ENCODE measurements around the gene CDC27.
"Not testable (repeated sequence)": the region's sequence is repeated elsewhere in the genome, so short reads cannot be mapped to it uniquely, and the experiment has no call there.

The CDC27 gene

DNA sequence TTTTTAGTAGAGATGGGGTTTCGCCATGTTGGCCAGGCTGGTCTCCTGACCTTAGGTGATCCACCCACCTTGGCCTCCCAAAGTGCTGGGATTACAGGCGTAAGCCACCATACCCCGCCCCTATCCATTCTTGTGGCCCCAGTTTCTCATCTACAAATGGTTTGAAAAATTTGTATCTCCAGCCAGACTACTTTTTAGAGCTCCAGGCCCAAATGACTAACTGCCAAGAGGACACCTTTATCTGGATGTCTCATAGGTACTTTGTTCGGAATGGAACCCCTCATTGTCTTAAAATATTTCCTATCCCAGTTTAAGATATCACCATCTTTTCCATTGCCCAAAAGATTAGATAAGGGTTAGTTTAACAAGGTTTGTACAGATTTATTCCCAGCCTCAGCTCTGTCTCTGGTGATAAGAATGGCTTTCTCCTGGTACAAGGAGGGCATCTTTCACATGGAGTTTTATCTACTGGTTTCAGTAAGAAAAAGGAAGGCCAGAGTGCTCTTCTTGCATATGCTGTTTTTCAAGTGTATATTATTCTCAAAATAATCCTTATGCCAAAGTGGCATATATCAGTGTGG is 4.9 kb upstream of the CDC27 start:
- DNase-seq (ENCODE audit: low read depth in 2 of 2) = no peak

GRCh38 chr17:47192554-47192953 is 3.5 kb upstream of the CDC27 start:
- no peak for DNase-seq (ENCODE audit: low read depth in 2 of 2)

DNA sequence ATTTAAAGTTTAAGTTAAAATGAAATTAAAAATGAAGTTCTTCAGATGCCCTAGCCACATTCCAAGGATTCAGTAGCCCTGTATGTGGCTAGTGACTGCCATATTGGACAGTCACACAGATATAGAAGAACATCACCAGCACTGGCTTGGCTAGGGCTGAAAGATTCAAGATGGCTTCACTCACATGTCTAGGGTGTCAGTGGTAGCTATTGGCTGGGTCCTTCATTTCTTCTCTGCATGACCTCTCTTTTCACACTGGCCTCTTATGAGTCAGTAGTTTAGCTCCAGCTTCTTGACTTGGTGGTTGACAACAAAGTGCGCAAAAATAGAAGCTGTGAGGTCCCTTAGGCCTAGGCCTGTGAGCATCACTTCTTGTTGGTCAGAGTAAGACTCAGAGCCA is 1.7 kb upstream of the CDC27 start:
- DNase-seq (ENCODE audit: low read depth in 2 of 2) = no peak

DNA sequence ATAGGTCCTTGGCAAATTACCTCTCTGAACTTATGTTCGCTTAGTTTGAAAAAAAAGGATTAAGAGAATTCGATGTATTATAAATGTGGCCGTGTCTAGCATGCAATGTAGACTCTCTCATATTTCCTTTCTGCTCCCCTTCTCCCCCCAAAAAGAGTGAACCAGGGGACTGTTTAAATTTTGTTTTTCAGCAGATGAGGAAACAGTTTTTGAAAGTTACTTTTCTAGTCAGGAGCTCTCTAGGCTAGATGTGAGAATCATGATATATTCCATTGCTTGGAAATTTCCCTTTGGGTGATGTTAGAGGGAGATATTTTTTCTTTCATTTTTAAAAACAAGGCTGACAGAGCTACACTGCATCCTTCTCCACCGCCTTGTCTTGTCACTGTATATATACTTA is 1.1 kb upstream of the CDC27 start:
- DNase-seq (ENCODE audit: low read depth in 2 of 2) = no peak

DNA sequence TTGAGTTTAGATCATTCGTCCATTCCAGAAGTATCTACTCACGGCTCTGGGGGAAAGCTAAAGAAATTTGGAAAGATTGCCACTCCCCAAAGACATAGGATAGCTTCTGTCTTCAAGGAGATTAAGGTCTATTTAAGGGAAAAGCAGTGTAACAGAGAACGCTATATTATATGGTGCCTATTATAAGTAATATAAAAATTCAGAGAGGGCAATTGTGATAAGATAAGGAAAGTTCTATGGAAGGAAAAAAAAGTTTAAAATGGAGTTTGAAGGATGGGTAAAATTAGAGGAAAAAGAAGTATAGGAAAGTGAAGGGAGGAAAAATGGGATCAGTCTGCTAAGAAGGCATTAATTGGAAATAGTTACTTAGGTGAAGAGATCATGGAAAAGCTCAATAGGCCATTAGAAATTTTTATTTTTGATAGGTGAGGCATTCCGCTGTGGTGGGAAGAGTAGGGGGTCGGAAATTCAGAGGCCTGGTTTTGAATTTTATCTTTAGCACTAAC is 690 bp upstream of the CDC27 start:
- no peak for DNase-seq (ENCODE audit: low read depth in 2 of 2)

- DNase-seq (ENCODE audit: low read depth in 2 of 2) = no peak
Measured at GRCh38 chr17:47188271-47188875, 722 bp downstream of the CDC27 start.

DNA sequence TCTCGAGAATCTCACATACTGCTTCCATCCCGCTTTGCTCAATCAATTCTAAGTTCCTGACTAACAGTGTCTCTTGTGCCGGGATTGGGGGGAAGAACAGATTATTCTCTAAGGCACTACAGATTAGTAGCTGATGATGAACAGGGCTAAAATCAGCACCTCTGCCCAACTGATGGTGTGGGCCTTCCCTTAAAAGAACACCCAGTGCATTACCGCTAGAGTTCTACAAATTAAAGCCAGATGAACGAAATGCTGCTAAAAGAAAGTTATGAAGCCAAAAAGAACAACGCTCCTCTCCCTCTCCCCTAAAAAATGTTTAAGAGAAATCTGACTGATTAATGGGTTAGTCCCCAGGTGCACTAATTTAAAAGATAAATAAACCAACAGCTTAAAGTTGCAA is 4.4 kb downstream of the CDC27 start:
- no peak for DNase-seq (ENCODE audit: low read depth in 2 of 2)

DNA sequence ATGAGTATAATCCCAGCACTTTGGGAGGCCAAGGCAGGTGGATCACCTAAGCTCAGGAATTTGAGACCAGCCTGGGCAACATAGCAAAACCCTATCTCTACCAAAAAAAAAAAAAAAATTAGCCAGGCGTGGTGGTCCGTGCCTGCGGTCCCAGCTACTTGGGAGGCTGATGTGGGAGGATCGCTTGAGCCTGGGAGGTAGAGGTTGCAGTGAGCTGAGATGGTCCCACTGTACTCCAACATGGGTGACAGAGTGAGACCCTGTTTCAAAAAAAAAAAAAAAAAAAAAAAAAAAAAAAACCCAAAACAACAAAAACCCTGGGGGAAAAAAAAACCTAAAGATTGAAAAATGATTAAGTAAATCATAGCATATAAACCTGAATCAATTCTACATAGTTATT is 8.1 kb downstream of the CDC27 start:
- not testable (repeated sequence) for DNase-seq (ENCODE audit: low read depth in 2 of 2)

GRCh38 chr17:47180337-47180736 is 8.8 kb downstream of the CDC27 start:
- DNase-seq (ENCODE audit: low read depth in 2 of 2) = no peak

DNA sequence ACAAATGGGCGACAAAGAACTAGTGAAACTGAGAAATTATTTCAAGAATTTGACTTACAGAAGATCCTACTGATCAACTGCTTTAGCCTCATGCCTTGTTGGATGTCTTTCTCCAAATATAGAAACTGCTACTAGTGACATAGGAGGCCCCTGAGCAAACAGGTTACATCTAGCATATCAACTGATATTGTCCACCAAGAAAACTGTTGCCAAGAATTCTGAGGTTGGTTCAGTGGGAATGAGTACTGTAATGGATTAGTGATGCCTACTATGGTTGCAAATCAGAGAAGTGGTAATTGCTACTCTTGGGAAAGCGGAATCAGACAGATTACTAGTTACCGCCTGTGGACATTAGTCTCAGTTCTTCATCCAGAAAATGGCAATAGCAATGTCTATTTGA is 10.0 kb downstream of the CDC27 start:
- DNase-seq (ENCODE audit: low read depth in 2 of 2) = no peak

- DNase-seq (ENCODE audit: low read depth in 2 of 2) = no peak
Measured at GRCh38 chr17:47177261-47177660, 11.8 kb downstream of the CDC27 start.

GRCh38 chr17:47176389-47176826 is 12.7 kb downstream of the CDC27 start:
- DNase-seq (ENCODE audit: low read depth in 2 of 2) = no peak

DNA sequence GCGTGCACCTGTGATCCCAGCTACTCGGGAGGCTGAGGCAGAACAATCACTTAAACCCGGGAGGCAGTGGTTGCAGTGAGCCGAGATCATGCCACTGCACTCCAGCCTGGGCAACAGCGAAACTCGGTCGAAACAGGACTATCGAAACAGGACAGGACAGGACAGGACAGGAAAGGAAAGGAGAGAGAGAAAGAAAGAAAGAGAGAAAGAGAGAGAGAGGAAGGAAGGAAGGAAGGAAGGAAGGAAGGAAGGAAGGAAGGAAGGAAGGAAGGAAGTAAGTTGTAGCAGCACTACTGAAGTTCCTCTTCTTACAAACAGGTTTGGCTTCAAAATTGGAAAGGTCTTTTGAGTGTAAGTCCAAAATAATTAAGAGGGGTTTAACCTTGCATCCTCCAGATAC is 14.3 kb downstream of the CDC27 start:
- not testable (repeated sequence) for DNase-seq (ENCODE audit: low read depth in 2 of 2)

- DNase-seq (ENCODE audit: low read depth in 2 of 2) = no peak
Measured at GRCh38 chr17:47172696-47173565, 16.2 kb downstream of the CDC27 start.

GRCh38 chr17:47170710-47171109 is 18.4 kb downstream of the CDC27 start:
- DNase-seq (ENCODE audit: low read depth in 2 of 2) = no peak

DNA sequence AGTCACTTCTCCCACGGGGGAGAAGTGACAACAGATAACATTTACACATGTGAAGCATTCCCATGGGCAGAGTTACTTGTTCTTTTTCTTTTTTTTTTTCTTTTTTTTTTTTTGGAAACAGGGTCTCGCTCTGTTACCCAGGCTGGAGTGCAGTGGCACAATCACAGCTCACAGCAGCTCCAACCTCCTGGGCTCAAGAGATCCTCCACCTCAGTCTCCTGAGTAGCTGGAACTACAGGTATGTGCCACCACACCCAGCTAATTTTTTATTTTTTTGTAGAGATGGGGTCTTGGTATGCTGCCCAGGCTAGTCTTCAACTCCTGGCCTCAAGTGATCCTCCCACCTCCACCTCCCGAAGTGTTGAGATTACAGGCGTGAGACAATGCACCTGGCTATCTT is 20.2 kb downstream of the CDC27 start:
- not testable (repeated sequence) for DNase-seq (ENCODE audit: low read depth in 2 of 2)

DNA sequence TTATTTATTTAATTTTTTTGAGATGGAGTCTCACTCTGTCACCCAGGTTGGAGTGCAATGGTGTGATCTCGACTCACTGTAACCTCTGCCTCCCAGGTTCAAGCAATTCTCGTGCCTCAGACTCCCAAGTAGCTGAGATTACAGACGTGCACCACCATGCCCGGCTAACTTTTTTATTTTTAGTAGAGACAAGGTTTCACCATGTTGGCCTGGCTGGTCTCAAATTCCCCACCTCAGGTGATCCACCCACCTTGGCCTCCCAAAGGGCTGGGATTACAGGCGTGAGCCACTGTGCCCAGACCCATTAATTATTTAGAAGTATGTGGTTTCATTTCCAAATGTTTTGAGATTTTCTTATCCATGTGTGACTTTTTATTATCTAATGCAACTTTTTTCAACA is 22.2 kb downstream of the CDC27 start:
- DNase-seq (ENCODE audit: low read depth in 2 of 2) = not testable (repeated sequence)

DNA sequence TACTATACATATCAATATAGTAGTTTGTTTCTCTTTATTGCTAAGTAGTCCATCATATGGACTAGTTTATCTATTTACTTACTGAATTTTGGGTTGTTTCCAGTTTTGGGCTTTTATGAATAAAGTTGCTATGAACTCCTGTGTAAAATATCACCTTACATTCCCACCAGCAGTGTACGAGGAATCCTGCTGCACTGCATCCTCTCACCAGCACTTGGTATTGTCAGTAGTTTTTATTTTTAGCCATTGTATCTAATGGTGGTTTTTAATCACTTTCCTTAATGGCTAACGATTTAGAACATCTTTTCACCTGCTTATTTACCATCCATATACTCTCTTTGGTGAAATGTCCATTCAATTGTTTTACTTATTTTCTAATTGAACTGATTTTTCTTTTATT is 24.0 kb downstream of the CDC27 start:
- no peak for DNase-seq (ENCODE audit: low read depth in 2 of 2)

- DNase-seq (ENCODE audit: low read depth in 2 of 2) = no peak
Measured at GRCh38 chr17:47164263-47164662, 24.8 kb downstream of the CDC27 start.

DNA sequence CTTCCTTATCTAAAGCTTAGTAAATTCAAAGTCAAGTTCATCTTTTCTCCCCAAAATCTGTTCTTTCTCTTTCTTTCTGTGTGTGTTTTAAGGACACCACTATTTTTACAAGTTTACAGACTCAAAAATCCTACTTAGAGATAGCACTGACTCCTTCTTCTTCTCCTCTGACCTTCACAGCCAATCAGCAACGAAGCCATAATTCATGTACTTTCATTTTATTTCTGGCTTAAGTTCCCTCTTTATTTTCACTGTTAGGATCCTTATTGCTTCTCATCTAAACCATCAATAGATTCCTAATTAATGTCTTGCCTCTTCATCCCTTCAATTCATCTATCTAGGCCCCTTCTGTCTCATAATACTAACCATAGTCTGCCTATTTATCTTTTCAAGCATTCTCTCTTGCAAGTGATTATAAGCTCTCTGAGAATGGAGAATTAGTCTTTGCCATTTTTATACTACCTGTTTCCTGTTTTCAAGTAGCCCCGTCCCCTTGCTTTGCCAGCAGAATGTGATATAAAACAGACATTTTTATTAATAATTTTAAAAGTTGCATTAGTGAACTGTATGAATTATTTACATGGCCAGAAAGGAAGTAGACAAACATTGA is 27.0 kb downstream of the CDC27 start:
- no peak for DNase-seq (ENCODE audit: low read depth in 2 of 2)

DNA sequence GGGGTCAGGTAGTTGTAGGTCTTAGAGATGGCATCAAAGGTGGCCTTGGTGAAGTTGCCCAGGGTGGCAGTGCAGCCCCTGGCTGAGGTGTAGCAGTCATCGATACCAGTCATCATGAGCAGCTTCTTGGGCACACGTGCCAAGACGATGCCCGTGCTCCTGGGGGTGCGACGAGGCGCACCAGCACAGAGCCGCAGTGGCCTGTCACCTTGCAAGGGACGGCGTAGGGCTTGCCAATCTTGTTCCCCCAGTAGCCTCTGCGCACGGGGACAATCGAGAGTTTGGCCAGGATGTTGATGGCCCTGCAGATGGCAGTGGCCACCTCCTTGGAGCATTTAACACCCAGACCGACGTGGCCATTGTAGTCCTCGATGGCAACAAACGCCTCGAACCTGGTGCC is 29.8 kb downstream of the CDC27 start:
- no peak for DNase-seq (ENCODE audit: low read depth in 2 of 2)

DNA sequence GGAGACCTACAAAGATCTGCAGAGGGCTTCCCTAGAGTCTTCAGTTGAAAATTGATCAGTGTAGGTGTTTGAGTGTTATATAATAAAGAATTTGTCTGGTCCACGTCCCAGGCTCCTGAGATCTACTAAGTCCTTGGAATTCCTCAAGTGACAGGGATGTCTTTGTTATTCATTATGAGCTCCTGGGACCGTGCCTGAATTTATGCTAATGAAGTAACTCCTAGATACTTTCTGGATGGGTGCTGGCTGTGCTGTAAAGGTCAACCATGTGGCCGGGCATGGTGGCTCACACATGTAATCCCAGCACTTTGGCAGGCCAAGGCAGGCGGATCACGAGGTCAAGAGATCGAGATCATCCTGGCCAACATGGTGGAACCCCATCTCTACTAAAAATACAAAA is 43.7 kb downstream of the CDC27 start:
- no peak for DNase-seq (ENCODE audit: low read depth in 2 of 2)

Data from stimulated activated CD8-positive, alpha-beta memory T cell treated with anti-CD3 and anti-CD28 coated beads, Interleukin-15, amount 100 ng/mL, for 4 hours (primary cell).